ENCODE data around the gene TRHDE.
"Not testable (repeated sequence)": the region's sequence is repeated elsewhere in the genome, so short reads cannot be mapped to it uniquely, and the experiment has no call there.

Gene TRHDE

DNA sequence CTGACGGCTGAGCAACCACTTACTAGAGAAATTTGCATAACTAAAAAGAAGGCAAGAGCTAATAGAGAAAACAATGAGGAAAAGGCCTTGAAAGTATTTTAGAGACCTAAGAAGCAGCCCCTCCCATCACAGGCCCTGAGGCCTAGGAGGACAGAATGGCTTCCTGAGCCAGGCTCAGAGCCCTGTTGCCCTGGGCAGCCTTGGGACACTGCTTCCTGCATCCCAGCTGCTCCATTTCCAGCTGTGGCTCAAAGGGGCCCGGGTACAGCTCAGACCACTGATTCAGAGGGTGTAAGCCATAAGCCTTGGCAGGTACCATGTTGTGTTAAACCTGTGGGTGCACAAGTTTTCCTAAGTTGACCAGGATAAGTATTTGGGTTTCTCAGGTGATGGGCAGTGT is 181.4 kb downstream of the TRHDE start:
- no peak for DNase-seq

DNA sequence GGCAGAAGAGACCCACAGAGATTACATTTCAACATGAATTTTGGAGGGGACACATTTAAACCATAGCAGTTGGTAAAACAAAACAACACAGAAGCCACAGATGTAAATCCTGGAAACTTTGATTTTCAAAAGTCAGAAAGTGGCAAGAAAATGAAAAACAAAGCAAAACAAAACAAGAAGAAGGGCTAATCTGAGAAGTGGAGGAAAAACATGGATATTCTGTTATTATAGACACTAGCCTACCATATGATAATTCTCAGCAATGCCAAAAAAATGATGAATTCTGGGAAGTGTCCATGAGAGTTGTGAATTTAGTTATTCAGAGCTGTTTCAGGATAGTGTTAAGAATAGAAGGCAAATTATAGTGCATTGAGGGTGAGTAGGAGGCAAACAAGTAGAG is 192.3 kb downstream of the TRHDE start:
- DNase-seq = no peak

DNA sequence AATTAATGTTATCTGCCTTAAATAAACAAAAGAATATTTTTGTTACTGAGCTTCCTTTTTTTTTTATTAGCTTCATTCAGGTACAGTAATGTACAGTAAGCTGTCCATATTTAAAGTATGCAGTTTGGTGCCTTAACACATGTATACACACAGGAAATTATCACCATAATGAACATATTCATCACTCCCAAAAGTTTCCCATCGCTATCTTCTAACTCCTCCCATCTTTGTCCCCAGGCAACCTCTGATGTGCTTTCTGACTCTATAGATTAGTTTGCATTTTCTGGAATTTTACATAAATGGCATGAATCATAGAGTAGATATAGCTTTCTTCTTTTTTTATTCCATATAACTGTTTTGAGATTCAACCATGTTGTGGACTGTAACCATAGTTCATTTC is 193.0 kb downstream of the TRHDE start:
- DNase-seq = no peak

DNA sequence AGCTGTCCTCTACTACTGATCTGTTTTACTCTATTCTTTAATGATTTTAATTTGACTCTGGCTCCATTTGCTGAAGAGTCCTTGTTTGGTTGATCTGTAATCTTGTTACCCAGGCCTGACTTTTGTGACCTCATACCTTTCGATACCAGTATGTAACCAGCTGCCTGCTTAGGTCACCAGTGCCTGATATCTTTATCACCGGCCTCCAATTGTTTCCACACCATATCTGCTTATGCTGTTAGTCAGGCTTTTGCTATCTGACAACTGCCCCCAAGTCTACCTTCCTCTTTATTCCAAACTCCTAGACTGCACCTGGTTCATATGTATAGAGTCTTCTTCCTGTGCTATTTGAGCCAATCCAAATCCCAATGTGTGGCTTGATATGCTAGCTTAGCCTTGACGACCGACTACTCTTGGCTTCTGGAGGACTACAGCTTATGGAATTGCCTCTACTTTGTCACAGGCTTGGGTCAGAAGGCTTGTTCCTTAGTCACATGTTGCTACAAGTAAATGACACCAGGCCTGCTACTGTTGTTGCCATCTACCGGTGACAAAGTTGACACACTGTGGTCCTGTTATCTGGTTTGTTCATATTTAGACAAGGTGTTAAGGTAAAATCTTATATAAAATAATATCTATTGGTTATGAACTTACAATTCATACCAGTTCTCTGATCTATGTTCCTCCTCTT is 193.9 kb downstream of the TRHDE start:
- DNase-seq = no peak

DNA sequence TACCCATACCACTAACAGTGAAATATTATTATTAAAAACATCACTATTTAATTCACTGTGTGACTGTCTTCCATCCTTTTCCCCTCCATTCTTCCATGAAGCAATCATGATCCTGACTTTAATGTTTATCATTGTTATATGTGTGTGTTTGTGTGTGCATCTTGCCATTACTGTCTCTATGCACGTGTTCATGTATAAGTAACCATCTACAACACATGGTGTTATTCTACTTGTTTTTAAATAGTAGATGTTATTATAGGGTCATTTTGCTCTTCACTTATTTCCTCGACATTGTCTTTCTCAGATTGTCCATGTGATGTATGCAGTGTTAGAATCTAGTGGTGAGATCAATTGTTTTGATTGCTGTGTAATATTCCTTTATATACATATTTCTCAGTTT is 195.8 kb downstream of the TRHDE start:
- DNase-seq = no peak

DNA sequence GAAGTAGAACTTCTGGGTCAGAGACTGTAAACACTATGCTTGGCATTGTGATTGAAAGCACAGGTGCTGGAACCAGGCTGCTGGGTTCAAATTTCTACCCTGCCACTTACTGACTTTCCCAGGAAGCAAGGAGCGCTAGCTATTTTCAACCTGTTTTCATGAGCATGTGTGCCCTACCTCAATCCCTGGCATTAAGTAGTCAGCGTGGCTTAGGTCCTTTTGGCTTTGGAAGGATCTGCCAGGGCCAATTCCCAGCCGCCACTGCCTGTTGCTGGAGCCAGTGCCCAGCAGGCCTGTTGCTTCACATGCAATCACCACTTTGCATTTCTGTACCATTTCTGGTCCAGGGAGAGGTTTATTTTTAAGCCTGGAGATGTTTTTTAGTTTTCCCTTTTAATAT is 196.3 kb downstream of the TRHDE start:
- DNase-seq = no peak

DNA sequence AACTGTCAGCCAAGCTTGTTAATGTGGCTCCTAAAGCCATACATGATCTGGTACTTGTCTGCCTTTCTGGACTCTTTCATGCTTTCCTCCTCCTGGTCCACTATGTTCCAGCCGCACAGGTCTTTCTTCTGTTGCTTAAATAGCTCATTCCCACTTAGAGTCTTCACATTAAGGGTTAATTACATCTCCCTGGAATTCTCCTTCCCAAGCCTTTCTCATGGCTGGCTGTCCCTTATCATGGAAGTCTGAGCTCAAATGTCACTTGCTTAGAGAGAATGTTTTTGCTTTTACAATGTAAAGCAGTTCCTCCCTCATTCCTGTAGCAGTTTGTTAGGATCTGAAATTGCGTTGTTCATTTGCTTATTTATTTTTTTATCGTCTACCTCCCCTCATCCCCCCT is 199.6 kb downstream of the TRHDE start:
- no peak for DNase-seq

DNA sequence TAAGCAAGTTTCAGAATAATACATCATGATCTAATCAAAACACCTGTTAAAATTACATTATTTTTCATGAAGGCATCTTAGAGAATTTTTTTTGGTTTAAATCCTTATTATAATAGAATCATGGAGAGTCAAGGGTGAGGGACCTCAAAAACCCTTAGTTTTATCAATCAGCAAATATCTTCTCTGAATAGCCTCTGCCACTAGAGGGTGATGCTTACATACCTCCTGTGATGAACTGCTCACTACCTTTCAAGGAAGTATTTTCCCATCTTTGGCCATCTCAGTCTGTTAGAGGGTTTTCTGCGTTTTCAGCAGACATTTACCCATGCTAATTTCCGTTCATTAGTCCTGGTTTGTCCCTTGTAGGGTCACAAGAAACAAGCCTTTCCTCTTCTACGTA is 200.2 kb downstream of the TRHDE start:
- DNase-seq = no peak

DNA sequence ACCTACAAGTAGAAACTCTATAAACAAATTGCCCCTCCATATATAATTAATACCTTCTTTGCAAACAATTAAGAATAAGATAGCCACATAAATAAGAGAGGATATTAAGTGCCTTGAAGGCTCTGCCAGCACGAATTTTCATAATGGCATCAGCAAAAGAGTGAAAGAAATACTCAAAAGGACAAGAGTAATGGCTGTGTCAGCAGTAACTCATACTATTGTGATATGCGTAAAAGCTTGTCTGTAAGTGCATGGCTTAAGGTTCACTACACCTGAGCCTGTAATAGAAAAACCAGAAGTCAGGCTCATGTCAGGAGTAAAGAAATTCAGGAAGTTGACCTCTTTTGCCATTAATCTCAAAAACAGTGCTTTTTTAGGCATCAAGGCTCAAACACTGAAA is 204.1 kb downstream of the TRHDE start:
- no peak for DNase-seq

DNA sequence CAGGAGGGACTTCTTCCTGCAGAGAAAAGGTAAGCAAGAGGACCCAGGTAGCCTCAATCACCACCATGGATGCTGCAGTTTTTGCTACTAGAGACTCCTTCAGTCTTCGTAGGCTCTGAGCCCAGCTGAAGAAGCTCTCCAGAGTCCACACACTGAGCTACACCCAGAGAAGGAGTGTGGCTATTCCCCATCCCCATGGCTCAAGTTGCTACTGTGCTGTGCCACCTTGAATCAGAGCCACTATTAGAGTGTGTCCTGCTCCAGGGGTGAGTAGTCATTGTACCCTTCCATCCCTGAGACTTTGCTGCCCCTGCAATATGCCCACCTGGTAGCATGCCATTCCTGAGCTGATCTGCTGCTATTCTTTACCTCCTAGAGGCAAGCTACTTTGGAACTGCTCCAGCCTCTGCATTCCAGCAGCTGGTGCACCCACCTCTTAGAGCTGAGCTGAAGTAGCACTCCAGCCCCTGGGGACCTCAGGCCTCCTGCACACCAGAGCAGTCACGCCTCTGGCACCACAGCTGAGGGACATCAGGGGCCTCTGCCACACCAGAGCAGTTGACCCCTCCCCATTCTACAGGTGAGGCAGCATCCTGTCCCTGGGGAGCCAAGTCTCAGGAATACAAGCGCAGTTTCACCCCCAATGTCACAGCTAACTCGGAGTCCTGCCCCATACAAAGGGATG is 213.0 kb downstream of the TRHDE start:
- no peak for DNase-seq

DNA sequence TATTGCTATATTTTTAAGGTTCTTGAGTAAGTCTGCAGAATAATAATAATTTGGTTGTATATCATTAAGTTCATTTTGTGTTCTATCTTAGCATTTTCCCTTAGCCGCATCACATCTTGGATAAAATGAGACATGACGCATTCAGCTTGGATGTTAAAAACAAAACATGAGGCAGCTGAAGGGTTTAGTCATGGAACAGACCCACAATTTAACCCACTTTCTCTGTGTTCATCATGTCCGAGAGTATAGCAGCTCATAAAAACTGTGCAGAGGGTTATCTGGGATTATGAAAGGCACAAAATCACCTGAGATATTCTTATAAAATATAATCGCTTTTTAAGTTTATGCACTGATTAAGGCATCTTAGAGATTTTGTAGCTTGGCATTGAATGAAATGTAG is 219.3 kb downstream of the TRHDE start:
- DNase-seq = no peak

DNA sequence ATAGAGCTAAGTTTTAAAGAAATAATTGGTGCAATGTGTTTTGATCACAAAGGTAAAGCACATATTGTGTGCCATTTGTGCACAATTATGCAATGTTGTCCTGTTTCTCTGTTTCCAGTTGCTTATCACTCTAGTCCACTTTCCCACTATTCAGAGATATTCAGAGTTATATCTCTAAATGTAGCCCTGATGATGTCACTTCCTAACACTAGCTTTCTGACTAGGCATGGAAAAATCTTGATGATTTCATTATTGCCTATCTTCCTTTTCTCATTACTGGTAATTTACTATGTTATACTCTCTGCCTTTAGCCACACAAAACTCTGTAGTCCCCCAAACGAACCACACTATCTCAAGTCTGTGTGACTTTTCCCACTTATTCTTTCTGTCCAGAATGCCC is 221.2 kb downstream of the TRHDE start:
- no peak for DNase-seq

DNA sequence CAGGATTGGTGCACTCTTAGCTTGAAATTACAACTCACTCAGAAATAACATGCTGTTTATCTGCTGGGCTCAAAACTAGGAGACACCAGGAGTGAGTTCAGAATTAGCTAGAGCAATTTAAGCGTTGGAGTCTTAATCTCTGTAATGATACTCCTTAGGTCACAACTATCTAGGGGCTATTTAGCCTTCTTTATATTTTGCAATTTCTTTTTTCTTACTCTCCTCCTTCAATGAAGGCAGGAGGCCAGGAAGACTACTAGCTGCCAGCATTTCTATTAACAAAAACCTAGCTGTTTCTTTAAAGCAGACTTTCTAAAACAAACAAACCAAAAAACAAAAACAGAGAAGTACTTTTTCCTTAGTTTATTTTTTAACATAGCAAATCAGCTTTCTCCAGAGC is 226.2 kb downstream of the TRHDE start:
- DNase-seq = no peak

DNA sequence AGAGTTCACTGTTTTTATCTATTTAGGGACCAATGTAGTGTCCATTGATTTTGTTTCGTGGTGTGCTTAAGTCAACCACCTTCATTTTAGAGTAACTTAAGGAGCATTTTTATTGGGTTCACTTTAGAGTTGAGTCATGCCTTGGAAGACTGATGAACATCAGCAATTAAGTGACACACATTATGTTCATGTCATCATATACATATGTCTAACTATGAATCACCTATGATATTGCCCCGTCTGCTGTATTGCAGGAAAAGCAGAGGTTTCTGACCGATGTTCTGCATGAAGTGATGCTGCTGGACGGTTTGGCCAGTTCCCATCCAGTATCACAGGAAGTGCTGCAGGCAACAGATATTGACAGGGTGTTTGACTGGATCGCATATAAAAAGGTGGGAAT is 227.1 kb downstream of the TRHDE start:
- no peak for DNase-seq

DNA sequence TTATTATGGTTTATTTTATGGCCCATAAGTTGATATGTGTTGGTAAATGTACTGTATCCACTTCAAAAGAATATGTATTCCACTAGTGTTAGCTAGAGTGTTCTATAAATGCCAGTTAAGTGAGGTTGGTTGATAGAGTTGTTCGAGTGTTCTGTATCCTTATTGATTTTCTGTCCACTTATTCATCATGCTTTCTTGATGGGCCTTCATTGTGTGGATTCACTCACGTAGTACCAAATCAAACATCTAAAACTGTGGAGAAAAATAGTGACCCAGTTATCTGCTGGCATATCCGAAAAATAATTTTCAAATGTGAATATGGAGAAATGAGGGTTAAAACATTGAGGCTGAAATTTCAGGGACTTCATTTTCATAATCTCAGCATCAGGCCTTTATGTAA is 230.4 kb downstream of the TRHDE start:
- no peak for DNase-seq

DNA sequence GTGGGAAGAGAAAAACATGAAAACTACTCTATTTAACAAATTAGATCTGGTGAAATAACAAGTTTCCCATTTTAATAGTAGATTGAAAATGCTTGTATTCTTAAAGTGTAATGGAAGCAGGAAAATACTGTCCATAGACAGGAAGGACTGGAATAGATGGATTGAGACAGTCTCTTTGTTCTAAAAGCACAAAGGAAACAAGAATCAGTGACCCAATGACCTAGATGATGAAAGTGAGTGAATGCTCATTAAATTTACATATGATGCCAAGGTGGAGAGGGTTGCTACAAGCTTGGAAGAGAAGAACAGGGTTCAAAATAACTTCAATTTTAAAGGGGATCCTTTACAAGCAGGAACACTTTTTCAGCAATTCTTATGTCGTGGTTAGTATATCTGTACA is 233.1 kb downstream of the TRHDE start:
- no peak for DNase-seq

DNA sequence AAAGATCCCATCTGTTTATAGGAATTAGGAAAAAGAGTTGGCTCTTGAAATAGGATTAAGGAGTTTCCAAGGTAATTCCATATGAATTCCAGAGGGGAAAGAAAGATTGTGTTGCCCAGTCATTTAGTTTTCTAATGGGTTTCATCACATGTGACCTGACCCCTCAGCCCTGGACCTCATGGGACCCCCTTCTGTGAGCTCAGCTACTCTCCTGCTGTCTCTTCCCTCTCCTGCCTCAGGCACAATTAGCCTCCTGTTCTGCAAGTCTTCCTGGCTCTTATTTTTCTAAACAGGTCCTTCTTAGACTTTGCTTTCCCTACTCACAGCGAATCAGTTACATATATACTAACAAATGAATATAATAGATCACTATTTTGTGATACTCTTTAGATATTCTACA is 237.7 kb downstream of the TRHDE start:
- no peak for DNase-seq

DNA sequence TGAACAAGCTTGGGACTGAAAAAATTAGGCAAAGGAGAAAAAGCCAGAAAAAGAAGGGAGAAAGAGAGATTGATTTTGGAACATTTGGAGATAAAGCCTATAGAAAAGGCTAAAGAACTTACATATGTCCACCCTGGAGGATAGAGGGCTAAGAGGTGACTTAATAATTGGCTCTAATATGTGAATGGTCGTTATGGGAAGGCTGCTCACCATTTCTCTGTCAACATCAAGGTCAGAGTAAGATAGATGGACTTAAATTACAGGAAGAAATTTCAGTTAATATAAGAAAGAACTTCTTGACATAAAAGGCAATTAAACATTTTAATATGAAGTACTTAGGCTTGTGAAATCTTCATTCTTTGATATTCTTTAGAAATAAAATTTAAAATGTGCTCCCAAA is 238.6 kb downstream of the TRHDE start:
- DNase-seq = no peak

DNA sequence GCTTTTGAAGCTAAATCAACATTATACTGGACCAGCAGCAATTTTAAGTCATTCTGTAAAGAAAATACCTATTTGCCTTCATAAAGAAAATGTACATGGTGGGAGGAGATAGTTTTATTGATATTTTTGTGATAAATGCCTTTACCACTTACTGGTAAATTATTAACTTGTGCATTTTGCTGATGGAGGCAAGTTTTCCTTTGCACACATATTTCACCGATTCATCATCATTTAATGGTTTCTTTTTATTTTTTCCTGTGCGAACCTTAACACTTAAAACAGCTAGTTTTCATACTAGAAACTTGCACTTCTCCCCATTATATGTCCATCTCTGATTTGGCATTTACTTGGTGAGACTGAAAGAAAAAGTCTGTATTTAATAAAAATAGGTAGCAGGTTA is 239.3 kb downstream of the TRHDE start:
- no peak for DNase-seq

DNA sequence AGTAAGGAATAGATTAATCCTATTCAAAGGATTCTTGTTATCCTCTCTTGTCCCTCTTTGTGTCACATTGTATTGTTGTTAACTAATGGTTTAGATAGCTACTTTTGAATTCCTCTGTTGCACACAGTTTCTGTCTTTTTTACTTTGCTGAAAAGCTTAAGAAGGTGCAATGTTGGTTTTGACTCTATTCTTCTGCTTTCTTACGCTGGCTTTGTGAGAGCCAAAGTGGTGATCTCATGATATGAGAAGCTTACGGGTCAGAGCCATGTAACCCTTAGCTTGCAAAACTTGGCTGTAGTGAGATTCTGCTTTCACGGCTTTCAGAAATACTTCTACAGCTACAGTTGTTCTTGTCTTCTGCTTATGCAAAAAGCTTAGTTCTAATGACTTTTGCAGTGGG is 239.7 kb downstream of the TRHDE start:
- DNase-seq = no peak

DNA sequence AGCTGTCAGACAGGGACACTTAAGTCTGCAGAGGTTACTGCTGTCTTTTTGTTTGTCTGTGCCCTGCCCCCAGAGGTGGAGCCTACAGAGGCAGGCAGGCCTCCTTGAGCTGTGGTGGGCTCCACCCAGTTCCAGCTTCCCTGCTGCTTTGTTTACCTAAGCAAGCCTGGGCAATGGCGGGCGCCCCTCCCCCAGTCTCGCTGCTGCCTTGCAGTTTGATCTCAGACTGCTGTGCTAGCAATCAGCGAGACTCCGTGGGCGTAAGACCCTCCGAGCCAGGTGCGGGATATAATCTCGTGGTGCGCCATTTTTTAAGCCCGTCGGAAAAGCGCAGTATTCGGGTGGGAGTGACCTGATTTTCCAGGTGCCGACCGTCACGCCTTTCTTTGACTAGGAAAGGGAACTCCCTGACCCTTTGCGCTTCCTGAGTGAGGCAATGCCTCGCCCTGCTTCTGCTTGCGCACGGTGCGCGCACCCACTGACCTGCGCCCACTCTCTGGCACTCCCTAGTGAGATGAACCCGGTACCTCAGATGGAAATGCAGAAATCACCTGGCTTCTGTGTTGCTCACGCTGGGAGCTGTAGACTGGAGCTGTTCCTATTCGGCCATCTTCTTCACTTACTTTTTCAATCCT is 248.0 kb downstream of the TRHDE start:
- DNase-seq = not testable (repeated sequence)

DNA sequence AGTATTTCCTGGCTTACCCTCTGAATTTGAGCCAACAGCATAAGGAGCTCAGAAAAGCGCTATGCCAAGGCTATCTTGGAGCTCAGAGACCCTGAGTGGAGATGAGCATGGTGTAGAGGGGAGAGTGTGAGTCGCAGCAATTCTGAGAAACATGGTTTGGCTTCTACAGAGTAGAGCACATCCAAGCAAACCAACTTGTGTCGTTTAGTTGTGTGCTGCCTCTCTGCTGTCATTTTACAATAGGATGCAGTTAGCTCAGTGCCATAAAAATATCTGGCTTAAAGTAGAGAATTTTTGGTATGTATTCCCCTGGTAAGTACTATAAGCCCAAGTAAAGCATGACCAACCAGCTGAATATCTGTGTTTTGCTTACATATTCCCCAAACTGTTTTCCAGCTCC is 249.2 kb downstream of the TRHDE start:
- DNase-seq = no peak

DNA sequence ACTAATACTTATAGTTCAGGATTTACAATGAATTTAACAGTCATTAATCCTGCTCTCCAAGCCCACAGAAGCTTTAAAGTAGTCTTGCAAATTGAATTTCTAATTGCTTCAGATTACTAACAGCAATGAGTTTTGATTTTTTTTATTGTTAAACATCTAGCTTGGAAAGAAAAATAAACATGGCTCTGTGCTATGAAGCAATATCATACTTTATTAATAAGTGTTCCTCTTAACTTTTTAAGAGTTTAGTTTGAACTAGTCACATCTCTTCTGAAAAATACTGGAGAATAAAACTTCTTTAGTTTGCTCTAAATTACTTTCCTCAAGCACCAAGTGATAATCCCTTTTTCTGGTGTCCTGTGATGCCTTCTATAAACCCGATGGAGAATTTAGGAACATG is 250.2 kb downstream of the TRHDE start:
- DNase-seq = no peak

DNA sequence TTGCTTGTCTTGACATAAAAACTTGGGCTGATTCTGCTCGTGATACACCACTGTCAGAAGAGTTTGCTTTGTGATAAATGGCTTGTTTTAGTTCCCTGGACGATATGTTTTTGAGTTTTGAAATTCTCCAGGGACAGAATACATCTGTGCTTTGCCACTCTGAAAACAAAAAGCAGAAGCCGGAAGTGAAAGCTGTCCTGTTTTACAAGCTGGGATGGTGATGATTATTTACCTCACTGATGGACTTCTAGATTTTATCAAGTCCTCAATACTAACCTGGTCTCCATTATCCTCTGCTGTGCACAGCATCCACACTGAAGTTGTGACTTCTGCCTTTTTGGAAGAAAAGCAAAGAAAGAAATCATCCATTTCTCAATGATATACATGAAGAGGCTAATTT is 251.6 kb downstream of the TRHDE start:
- DNase-seq = no peak
